HG02798 (cell line): ENCODE measurements around the gene KRTAP5-3.
"Not testable (repeated sequence)": the region's sequence is repeated elsewhere in the genome, so short reads cannot be mapped to it uniquely, and the experiment has no call there.

Experiments used
- ATAC-seq: cut with Tn5 transposase; IDR thresholded peaks from one replicate; pipeline ENCODE4 v1.9.1; 2021; ENCODE audit warnings: mild to moderate bottlenecking; ENCODE audit not compliant: unreplicated experiment, poor library complexity

KRTAP5-3 gene

GRCh38 chr11:1608363-1608762, at the start of gene KRTAP5-3:
KRTAP5-3 (minus strand) TSS chr11:1608463; CDS start chr11:1608385, 78 bp downstream.
- ATAC-seq = no peak

DNA sequence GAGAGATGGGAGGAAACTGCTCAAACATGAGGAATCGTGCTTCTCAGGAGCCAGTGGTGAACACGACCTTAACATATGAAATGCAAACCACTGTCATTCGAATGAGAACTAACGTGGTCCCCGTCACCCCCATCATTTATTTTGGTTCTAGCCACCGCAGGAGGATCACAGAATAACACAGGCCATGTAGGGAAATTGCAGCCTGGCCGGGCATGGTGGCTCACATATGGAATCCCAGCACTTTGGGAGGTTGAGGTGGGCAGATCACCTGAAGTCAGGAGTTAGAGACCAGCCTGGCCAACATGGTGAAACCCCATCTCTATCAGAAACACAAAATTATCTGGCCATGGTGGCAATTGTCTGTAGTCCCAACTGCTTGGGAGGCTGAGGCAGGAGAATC, 48.4 kb upstream of the KRTAP5-3 start:
- no peak for ATAC-seq

DNA sequence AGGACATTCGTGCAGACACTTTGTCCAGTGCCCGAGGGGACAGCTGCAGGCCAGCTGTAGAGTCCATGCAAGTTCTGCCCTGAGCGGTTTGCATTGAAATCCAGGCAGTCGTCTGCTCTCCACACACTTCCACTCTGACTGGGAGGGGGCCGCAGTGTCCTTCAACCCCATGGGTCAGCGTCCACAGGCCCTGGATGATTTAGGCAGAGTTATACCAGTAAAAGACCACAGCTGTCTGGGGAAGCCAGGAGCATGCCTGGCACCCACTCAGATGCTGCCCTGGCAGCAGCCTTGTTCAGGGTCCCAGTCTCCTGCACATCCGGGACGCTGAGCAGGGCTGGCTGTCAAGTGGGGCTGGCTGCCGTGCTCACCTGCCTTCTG, 47.8 kb upstream of the KRTAP5-3 start:
- ATAC-seq = no peak

- ATAC-seq = no peak
Observed at GRCh38 chr11:1655168-1656060, 47.2 kb upstream of the KRTAP5-3 start.

GRCh38 chr11:1654388-1655167, 46.3 kb upstream of the KRTAP5-3 start:
- no peak for ATAC-seq

DNA sequence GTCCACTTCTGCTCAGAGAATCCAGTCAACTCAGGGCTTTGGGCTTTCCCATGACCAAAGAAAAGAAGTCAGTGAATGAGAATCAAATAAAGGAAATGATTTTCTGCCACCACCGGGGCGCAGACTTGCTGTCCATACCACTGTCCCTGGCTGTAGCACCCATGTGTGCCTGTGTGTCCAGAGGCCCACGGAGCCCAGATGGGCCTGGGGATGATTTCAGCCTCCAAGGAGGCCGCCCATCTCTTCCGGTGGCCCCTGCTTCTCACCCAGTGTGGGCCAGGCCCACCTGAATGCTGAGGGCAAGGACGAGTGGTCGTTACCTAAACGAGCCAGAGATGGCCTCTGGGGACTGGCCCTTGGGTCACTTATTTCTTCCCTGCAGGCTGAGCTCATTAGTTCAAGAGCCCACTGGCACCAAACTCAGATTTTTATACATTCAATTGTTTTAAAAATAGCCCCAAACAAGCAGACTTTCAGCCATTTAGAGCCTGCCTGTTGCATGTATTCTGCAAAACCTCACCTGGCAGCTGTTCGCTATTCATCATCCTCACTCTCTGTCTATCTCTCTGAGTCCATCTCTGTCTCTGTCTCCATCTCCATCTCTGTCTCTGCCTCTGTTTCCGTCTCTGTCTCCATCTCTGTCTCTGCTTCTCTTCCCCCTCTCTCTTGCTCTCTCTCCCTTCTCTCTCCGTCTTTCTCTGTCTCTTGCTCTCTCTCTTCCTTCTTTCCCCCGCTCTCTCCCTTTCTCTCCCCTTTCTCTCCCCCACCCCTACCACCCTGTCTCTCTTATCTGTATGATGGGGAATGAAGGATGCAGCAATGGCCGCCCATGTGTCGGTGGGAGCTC, 45.5 kb upstream of the KRTAP5-3 start:
- no peak for ATAC-seq

- no peak for ATAC-seq
Observed at GRCh38 chr11:1652771-1653540, 44.7 kb upstream of the KRTAP5-3 start.

DNA sequence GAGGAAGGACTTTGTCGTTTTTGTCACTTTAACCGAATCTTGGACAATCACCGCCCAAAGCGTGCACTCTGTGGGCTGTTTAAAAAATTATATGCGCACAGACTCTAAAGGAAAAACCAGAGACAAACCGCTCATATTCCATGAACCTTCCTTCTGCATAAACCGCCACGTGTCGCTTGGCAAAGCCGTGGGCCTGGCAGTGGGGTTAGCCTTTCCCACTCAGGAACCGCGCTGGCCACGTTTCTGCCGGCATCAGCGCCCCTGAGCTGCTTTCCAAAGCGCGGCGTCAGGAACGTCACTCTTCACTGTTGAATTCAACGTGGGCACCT, 44.1 kb upstream of the KRTAP5-3 start:
- ATAC-seq = no peak

GRCh38 chr11:1652026-1652425, 43.8 kb upstream of the KRTAP5-3 start:
- ATAC-seq = no peak

- ATAC-seq = no peak
Observed at GRCh38 chr11:1651411-1651980, 43.2 kb upstream of the KRTAP5-3 start.

DNA sequence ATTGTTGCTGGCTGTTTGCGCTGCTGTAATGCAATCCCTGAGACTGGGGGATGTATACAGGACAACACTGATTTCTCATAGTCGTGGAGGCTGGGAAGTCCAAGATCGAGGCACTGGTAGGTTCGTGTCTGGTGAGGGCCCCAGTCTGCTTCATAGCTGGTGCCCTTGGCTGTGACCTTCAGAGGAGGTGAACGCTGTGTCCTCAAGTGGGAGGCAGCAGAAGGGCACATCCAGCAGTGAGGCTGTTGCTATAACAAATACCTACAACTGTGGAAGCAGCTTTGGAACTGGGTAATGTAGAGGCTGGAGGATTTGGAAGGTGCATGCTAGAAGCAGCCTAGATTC, 42.6 kb upstream of the KRTAP5-3 start:
- ATAC-seq = no peak

- ATAC-seq = no peak
Observed at GRCh38 chr11:1650034-1650917, 42.0 kb upstream of the KRTAP5-3 start.

DNA sequence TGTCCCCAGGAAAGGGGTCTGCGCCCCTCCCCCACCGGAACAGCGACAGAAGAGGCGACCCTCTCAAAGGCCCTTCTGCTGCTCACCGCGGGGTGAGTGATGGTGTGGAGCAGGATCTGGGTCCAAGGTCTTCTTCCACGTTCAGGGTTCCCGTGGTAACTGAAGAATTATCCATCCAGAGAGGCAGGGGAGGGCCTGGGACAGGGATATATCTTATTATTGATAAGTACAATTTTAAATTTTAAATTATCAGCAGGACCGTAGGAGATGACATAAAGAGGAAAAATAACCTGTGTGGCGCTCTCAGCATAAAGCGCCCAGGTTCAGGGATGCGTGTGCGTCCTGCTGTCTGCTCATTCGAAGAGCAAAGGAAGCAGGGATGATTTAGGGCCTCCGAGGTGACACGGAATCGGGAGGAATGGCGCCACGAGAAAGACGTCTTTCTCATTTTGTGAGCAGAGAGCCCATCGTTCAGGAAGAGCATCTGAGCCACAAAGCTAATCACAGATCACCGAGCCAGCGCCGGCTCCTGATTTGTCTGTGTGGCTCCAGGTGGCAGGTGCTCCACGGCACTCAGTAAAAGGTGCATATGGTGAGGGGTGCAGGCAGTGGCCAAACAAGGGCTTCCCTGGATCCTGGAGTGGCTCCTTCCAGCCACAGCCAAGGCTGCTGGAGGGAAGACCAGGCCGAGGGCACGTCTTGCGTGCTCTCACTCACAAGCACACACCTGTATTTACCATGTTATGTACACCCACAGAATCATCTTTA, 40.6 kb upstream of the KRTAP5-3 start:
- ATAC-seq = no peak

- no peak for ATAC-seq
Observed at GRCh38 chr11:1647901-1648652, 39.8 kb upstream of the KRTAP5-3 start.

- not testable (repeated sequence) for ATAC-seq
Observed at GRCh38 chr11:1646540-1646939, 38.3 kb upstream of the KRTAP5-3 start.

DNA sequence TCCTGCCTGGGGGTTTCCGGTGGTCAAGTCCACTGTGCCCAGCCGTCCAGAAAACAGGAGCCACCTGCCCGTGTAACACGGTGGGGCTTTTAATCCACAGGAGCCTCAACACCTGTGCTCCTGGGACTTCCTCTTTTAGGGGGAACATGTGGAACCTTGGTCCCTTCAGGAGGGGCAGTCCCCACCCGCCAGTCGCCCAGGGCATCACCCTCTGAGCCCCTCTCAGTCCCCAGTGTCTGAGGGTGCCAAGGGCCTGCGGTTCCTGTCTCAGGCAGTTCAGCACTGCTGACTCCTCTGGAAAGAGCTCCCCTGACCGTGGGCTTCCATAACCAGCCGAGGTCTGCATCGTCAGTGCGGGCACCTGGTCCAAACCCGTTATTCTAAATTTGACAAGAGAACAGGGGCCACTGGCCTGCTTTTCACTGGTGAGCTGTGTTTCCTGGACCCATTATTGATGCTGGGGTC, 37.1 kb upstream of the KRTAP5-3 start:
- ATAC-seq = no peak
